ENCODE results near the gene ZNF729.
"Not testable (repeated sequence)": the region's sequence is repeated elsewhere in the genome, so short reads cannot be mapped to it uniquely, and the experiment has no call there.

The ZNF729 gene

DNA sequence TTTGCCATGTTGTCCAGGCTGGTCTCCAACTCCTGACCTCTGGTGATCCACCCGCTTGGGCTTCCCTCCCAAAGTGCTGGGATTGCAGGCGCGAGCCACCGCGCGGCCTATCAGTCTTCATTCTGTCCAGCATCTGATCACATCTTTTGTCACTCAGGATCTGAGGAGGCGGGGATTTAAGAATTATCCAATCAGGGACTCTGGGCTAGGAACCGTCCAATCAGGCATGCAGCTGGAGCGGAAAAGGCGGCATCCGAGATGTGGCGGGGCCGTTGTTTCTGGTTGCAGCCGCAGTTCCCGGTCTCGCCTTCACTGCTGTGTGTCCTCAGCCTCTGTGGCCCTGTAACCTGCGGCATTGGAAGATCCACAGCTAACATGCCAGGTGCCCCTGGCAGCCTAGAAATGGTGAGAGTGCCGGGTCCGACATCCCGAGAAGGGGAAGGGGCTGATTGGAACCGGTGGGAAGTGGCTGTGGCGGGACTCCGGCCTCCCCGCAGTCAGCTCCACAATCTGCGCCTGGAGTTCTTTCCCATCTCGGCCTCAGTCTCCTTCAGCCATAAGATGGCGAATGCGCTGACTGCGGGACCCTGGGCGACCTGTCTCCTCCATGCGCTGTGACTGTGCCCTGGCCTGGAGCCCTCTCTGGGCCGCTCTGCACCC is at the start of gene ZNF729:
Gene ZNF729, plus strand, starts transcription at position 291 of the 660 bp plus-strand sequence. Its CDS starts 85 bp downstream, at position 376.
- no peak for DNase-seq

GRCh38 chr19:22256856-22257255 is 29.4 kb upstream of the ZNF729 start:
- DNase-seq = no peak

GRCh38 chr19:22257381-22257780 is 28.9 kb upstream of the ZNF729 start:
- DNase-seq = no peak

- DNase-seq = no peak
These were observed 28.3 kb upstream of the ZNF729 start for GRCh38 chr19:22257916-22258315.

GRCh38 chr19:22260499-22260898 is 25.7 kb upstream of the ZNF729 start:
- DNase-seq = no peak

DNA sequence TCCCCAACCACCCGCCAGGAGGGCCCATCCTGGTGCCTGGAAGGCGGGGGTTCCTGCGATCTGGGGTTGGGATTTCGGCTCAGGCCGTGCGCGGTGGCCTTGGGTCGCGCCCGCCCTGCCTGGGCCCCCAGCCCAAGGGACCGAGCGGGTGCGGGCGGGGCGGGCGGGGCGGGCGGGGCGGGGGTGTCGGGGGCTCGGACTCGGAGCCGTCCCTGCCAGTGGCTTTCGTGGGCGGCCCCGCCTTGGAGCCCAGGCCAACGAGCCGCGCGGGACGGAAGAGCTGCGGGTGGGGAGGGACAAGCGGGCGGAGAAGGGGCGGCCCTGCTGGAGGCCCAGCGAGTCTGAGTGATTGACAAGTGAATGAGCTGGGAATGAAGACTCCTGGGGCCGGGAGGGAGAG is 24.6 kb upstream of the ZNF729 start:
- no peak for DNase-seq

- DNase-seq = no peak
These were observed 23.1 kb upstream of the ZNF729 start for GRCh38 chr19:22263121-22263520.

DNA sequence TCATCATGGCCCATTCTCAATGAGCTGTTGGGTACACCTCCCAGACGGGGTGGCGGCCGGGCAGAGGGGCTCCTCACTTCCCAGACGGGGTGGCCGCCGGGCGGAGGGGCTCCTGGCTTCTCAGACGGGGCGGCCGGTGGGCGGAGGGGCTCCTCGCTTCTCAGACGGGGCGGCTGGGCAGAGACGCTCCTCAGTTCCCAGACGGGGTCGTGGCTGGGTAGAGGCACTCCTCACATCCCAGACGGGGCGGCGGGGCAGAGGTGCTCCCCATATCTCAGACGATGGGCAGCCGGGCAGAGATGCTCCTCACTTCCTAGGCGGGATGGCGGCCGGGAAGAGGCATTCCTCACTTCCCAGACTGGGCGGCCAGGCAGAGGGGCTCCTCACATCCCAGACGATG is 35.3 kb downstream of the ZNF729 start:
- not testable (repeated sequence) for DNase-seq

GRCh38 chr19:22326219-22326618 is 40.0 kb downstream of the ZNF729 start:
- DNase-seq = no peak

DNA sequence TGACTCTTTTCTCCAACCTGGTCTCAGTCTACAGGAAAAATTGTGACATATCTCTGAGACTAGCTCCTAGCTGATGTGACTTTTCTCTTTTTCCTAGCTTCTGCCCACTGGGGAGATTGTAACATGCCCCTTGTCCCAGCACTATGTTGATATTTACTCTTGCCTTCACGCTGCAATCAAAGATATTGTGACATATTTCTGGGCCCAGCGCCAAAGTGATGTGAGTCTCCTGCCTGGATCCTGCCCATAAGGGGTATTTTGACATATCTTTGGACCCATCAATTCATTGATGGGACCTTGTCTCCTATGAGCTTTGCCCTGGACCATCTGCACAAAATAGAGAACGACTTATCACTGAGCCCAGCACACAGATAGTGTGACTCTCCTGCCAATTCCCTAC is 41.1 kb downstream of the ZNF729 start:
- DNase-seq = no peak

GRCh38 chr19:22331521-22331920 is 45.3 kb downstream of the ZNF729 start:
- no peak for DNase-seq

GRCh38 chr19:22332924-22333323 is 46.7 kb downstream of the ZNF729 start:
- no peak for DNase-seq

- DNase-seq = no peak
These were observed 49.5 kb downstream of the ZNF729 start for GRCh38 chr19:22335716-22336115.

- no peak for DNase-seq
These were observed 68.4 kb downstream of the ZNF729 start for GRCh38 chr19:22354665-22355064.
